GM12864 (cell line): ENCODE data around the gene AKAP1.
"Not testable (repeated sequence)": the region's sequence is repeated elsewhere in the genome, so short reads cannot be mapped to it uniquely, and the experiment has no call there.

Experiments used
- DNase-seq: peaks from one replicate; pipeline ENCODE4 v3.0.0-alpha.2; 2011; ENCODE audit warnings: low read depth
- H3K4me3 ChIP-seq: 2 replicates; pipeline ENCODE4 v1.5.1; 2011; ENCODE audit warnings: mild to moderate bottlenecking, low read depth, low read length, control low read depth
- CTCF ChIP-seq: IDR thresholded peaks from 2 replicates; pipeline ENCODE4 v1.5.1; 2011; ENCODE audit warnings: low read depth, mild to moderate bottlenecking, moderate library complexity, low read length, control low read depth, inconsistent platforms; ENCODE audit errors: missing control alignments

Gene AKAP1

GRCh38 chr17:57092171-57092570 lies 7.1 kb downstream of the AKAP1 start:
- no peak for TF ChIP-seq CTCF
- H3K4me3 ChIP-seq, result no peak overlapping the region
- no peak for DNase-seq

- DNase-seq, result no peak
- H3K4me3 ChIP-seq, result no peak overlapping the region
- TF ChIP-seq CTCF, result no peak
Measured at GRCh38 chr17:57092779-57093178, 7.7 kb downstream of the AKAP1 start.

- no peak for DNase-seq
- TF ChIP-seq CTCF, result no peak
- no peak overlapping the region for H3K4me3 ChIP-seq
Measured at GRCh38 chr17:57096472-57097202, 11.6 kb downstream of the AKAP1 start.

- no peak overlapping the region for H3K4me3 ChIP-seq
- no peak for TF ChIP-seq CTCF
- DNase-seq, result no peak
Measured at GRCh38 chr17:57097832-57098421, 12.9 kb downstream of the AKAP1 start.

- DNase-seq, result no peak
Measured at GRCh38 chr17:57099165-57099564, 14.1 kb downstream of the AKAP1 start.

GRCh38 chr17:57102122-57102521 lies 17.1 kb downstream of the AKAP1 start:
- DNase-seq, result no peak
- no peak for TF ChIP-seq CTCF
- no peak overlapping the region for H3K4me3 ChIP-seq

More at GRCh38 chr17:57099165-57099564, 14.1 kb downstream of the AKAP1 start:
- H3K4me3 ChIP-seq, result no peak overlapping the region
- TF ChIP-seq CTCF, result no peak

- H3K4me3 ChIP-seq, DNase-seq: not testable (repeated sequence)
Measured at GRCh38 chr17:57102660-57103059, 17.6 kb downstream of the AKAP1 start.
